Astrocyte (in vitro differentiated cells and primary cell): ENCODE results near the gene RAP2B. TPM values are rescaled to one million over a fixed set of nuclear protein-coding genes. Genes with fewer than 3 reads are reported as not detected.

Experiments used
- DNase-seq: peaks from one replicate; pipeline ENCODE4 v3.0.0-alpha.2; 2010; ENCODE audit warnings: low read depth
- FAIRE-seq: peaks from 2 replicates; lab custom pipeline; 2011; peaks lifted over from hg19 to GRCh38; lab: Jason Lieb, UNC
- H2AFZ ChIP-seq: 2 replicates; pipeline ENCODE4 v1.6.0; 2012; ENCODE audit warnings: low read depth, low read length, inconsistent platforms
- H3K27ac ChIP-seq: 2 replicates; pipeline ENCODE4 v1.5.1; 2011; ENCODE audit warnings: low read depth, low read length, inconsistent platforms
- H3K27me3 ChIP-seq: 2 replicates; pipeline ENCODE4 v1.6.0; 2011; ENCODE audit warnings: low read length, inconsistent platforms; ENCODE audit not compliant: insufficient read depth
- H3K36me3 ChIP-seq: 2 replicates; pipeline ENCODE4 v1.5.1; 2011; ENCODE audit warnings: low read length, inconsistent platforms; ENCODE audit not compliant: insufficient read depth
- H3K4me1 ChIP-seq: 2 replicates; pipeline ENCODE4 v1.5.1; 2011; ENCODE audit warnings: low read length, inconsistent platforms; ENCODE audit not compliant: insufficient read depth
- H3K4me2 ChIP-seq: 2 replicates; pipeline ENCODE4 v1.6.0; 2012; ENCODE audit warnings: low read length, inconsistent platforms
- H3K4me3 ChIP-seq: 2 replicates; pipeline ENCODE4 v1.5.1; 2011; ENCODE audit warnings: low read depth, mild to moderate bottlenecking, low read length, inconsistent platforms; ENCODE audit not compliant: insufficient read depth
- H3K79me2 ChIP-seq: 2 replicates; pipeline ENCODE4 v1.6.0; 2012; ENCODE audit warnings: mild to moderate bottlenecking, low read length, inconsistent platforms; ENCODE audit not compliant: insufficient read depth
- H3K9ac ChIP-seq: 2 replicates; pipeline ENCODE4 v1.6.0; 2012; ENCODE audit warnings: mild to moderate bottlenecking, low read length, inconsistent platforms
- H3K9me3 ChIP-seq: 2 replicates; pipeline ENCODE4 v1.5.1; 2012; ENCODE audit warnings: low read depth, mild to moderate bottlenecking, low read length, inconsistent platforms; ENCODE audit not compliant: insufficient read depth
- H4K20me1 ChIP-seq: 2 replicates; pipeline ENCODE4 v1.6.0; 2012; ENCODE audit warnings: low read length, inconsistent platforms; ENCODE audit not compliant: insufficient read depth
- H3K27ac Mint-ChIP-seq: one replicate; pipeline ENCODE4 v1.8.0; 2021; ENCODE audit warnings: mild to moderate bottlenecking, mixed read lengths; ENCODE audit not compliant: unreplicated experiment
- H3K27me3 Mint-ChIP-seq: one replicate; pipeline ENCODE4 v1.8.0; 2021; ENCODE audit warnings: low read depth, mixed read lengths; ENCODE audit not compliant: unreplicated experiment
- H3K36me3 Mint-ChIP-seq: one replicate; pipeline ENCODE4 v1.8.0; 2021; ENCODE audit warnings: low read depth, mixed read lengths; ENCODE audit not compliant: unreplicated experiment
- H3K4me1 Mint-ChIP-seq: one replicate; pipeline ENCODE4 v1.8.0; 2021; ENCODE audit warnings: low read depth, mixed read lengths; ENCODE audit not compliant: unreplicated experiment
- H3K4me3 Mint-ChIP-seq: one replicate; pipeline ENCODE4 v1.8.0; 2021; ENCODE audit warnings: mild to moderate bottlenecking, moderate library complexity, mixed read lengths; ENCODE audit not compliant: unreplicated experiment
- H3K9me3 Mint-ChIP-seq: one replicate; pipeline ENCODE4 v1.8.0; 2021; ENCODE audit warnings: mild to moderate bottlenecking, mixed read lengths; ENCODE audit not compliant: unreplicated experiment
- EZH2 ChIP-seq: IDR thresholded peaks from 2 replicates; pipeline ENCODE4 v1.6.1; 2012; ENCODE audit warnings: mild to moderate bottlenecking, low read length, inconsistent platforms; ENCODE audit not compliant: insufficient read depth
- total RNA-seq: library from RNA; stranded (reverse); gene quantifications from 2 replicates; pipeline ENCODE4 v1.2.1, GENCODE V29; 2021
- TF ChIP-seq, protein P1 (sequence below): IDR thresholded peaks from 2 replicates; pipeline ENCODE4 v1.5.1; 2011; ENCODE audit warnings: low read depth, mild to moderate bottlenecking, inconsistent platforms, low read length, moderate library complexity; ENCODE audit not compliant: insufficient read depth

Gene RAP2B
- total RNA-seq, 1 donor from 2014 or later: 45.4 TPM

DNA sequence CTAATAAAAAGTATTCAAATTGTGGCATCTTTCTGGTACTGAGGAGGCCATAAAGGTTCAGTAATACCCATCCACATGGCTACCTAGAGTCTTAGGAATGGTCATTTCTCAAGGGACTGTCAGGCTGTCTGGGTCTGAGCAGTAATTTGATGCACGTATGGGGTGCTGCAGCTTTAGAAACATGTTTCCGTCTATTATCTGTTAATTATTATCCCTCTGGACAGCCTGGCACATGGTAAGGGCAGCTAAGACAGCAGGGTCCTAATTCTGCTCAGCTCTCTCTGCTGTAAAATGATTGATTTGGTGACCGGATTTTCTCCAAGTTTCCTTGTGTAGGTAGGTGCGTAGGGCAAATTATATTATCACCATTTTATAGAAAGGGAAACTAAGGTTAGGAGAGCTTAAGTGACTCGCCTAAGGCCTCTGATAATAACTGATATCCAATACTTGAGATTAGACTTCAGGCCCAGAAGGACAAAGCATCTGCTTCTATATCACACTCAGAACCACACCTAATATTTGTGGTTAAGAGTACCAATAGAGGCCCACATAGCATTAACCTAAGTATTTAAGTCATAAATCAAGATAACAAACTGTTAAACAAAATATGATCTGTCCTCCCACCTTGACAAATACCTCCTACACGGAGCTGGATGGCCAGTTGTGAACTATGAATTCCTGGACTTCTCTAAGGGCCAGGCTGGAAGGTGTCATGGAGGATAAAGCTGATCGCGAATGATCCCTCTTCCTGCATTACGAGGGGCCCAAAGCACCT lies 2.9 kb upstream of the RAP2B start:
- H3K4me1 ChIP-seq: peaks cover 7% of the 10 kb centered on the region
- Mint-ChIP-seq H3K27ac (peak overlapping the region; percentile 87), H3K36me3 (peaks cover 2% of the 10 kb centered on the region), H3K4me1 (peaks cover 14% of the 10 kb centered on the region), H3K27me3 (no peaks in the 10 kb centered on the region), H3K9me3 (peaks cover 2% of the 10 kb centered on the region), H3K4me3 (peak overlapping the region; percentile 95)
- no peaks in the 10 kb centered on the region for H3K9me3 ChIP-seq
- H3K79me2 ChIP-seq: peaks cover 22% of the 10 kb centered on the region
- H3K36me3 ChIP-seq: no peaks in the 10 kb centered on the region
- H2AFZ ChIP-seq: no peak overlapping the region
- no peak overlapping the region for H3K27ac ChIP-seq
- H3K27me3 ChIP-seq: no peaks in the 10 kb centered on the region
- peaks cover 17% of the 10 kb centered on the region for H4K20me1 ChIP-seq
- H3K4me2 ChIP-seq: peak overlapping the region; percentile 96
- DNase-seq (peak; percentile 60), FAIRE-seq (no peak)
- TF ChIP-seq, protein P1, sequence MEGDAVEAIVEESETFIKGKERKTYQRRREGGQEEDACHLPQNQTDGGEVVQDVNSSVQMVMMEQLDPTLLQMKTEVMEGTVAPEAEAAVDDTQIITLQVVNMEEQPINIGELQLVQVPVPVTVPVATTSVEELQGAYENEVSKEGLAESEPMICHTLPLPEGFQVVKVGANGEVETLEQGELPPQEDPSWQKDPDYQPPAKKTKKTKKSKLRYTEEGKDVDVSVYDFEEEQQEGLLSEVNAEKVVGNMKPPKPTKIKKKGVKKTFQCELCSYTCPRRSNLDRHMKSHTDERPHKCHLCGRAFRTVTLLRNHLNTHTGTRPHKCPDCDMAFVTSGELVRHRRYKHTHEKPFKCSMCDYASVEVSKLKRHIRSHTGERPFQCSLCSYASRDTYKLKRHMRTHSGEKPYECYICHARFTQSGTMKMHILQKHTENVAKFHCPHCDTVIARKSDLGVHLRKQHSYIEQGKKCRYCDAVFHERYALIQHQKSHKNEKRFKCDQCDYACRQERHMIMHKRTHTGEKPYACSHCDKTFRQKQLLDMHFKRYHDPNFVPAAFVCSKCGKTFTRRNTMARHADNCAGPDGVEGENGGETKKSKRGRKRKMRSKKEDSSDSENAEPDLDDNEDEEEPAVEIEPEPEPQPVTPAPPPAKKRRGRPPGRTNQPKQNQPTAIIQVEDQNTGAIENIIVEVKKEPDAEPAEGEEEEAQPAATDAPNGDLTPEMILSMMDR: no peak
- no peak for TF ChIP-seq EZH2
- no peak overlapping the region for H3K4me3 ChIP-seq
- H3K9ac ChIP-seq: no peak overlapping the region

DNA sequence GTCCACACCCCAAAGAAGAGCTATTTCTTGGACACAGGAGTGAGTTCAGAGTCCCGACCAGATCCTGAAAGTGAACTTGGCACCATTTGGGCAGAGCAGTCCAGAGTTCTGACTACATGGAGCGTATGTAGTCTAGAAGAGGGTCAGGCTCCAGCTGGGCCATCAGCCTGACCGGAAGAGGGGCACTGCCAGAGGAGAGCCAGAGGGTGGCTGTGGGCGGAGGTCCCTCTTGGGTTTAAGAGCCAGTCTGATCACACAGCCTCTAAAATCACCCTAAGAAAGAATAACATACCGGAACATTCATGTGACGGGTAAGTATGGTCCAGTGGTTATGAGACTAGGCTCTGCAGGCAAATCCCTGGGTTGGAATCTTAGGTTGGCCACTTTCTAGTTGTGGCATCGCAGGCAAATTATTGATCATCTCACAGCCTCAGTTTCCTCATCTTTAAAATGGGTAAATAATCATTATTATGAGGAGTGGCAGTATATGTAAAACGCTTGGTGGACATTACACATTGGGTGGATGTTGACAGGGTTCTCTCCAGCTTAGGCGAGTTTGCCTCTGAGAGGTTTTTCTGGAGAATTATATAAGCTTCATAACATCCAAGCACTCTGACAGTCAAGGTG lies 2.1 kb upstream of the RAP2B start:
- Histone ChIP-seq H3K9me3 (no peaks in the 10 kb centered on the region), H4K20me1 (peaks cover 25% of the 10 kb centered on the region), H3K4me1 (peaks cover 11% of the 10 kb centered on the region), H3K9ac (peak overlapping the region; percentile 88), H3K4me3 (peak overlapping the region; percentile 77), H3K79me2 (peaks cover 29% of the 10 kb centered on the region), H2AFZ (peak overlapping the region; percentile 82), H3K4me2 (peak overlapping the region; percentile 96), H3K27me3 (no peaks in the 10 kb centered on the region), H3K27ac (peak overlapping the region; percentile 93), H3K36me3 (no peaks in the 10 kb centered on the region)
- peaks cover 2% of the 10 kb centered on the region for H3K36me3 Mint-ChIP-seq
- DNase-seq (no peak), FAIRE-seq (no peak)
- TF ChIP-seq EZH2: no peak
- TF ChIP-seq, protein P1: no peak
- H3K27me3 Mint-ChIP-seq: no peaks in the 10 kb centered on the region
- H3K4me1 Mint-ChIP-seq: peaks cover 14% of the 10 kb centered on the region
- peak overlapping the region; percentile 95 for H3K4me3 Mint-ChIP-seq
- H3K9me3 Mint-ChIP-seq: peaks cover 2% of the 10 kb centered on the region
- peak overlapping the region; percentile 99 for H3K27ac Mint-ChIP-seq
